Calu3 (cell line): ENCODE data around the gene SPG7. TPM values are rescaled to one million over a fixed set of nuclear protein-coding genes. Genes with fewer than 3 reads are reported as not detected.

Experiments used
- BruUV-seq: library from RNA; stranded (reverse); fragments of 400-500 nt; replicated peaks from 2 replicates; lab custom pipeline; 2021; lab: Mats Ljungman, UMichigan
- CTCF ChIA-PET: fragments of 300-600 bp; sonication (Branson Sonifier 250); formaldehyde crosslinking; loops from one replicate; lab custom pipeline; 2022; ENCODE audit warnings: antibody characterized with exemption; lab: Charles Lee
- DNase-seq: peaks from one replicate; pipeline ENCODE4 v3.0.0; 2022
- H3K27ac Mint-ChIP-seq: one replicate; pipeline ENCODE4 v1.8.0; 2022; ENCODE audit warnings: mixed read lengths; ENCODE audit not compliant: unreplicated experiment
- H3K27me3 Mint-ChIP-seq: one replicate; pipeline ENCODE4 v1.8.0; 2022; ENCODE audit warnings: mixed read lengths; ENCODE audit not compliant: unreplicated experiment
- H3K36me3 Mint-ChIP-seq: one replicate; pipeline ENCODE4 v1.8.0; 2022; ENCODE audit warnings: mild to moderate bottlenecking, moderate library complexity, mixed read lengths; ENCODE audit not compliant: insufficient read depth, unreplicated experiment
- H3K4me1 Mint-ChIP-seq: one replicate; pipeline ENCODE4 v1.8.0; 2022; ENCODE audit warnings: mild to moderate bottlenecking, low read depth, mixed read lengths; ENCODE audit not compliant: unreplicated experiment
- H3K4me3 Mint-ChIP-seq: one replicate; pipeline ENCODE4 v1.8.0; 2022; ENCODE audit warnings: mild to moderate bottlenecking, low read depth, moderate library complexity, mixed read lengths; ENCODE audit not compliant: unreplicated experiment
- H3K9me3 Mint-ChIP-seq: one replicate; pipeline ENCODE4 v1.8.0; 2022; ENCODE audit warnings: low read depth, mixed read lengths; ENCODE audit not compliant: unreplicated experiment
- intact Hi-C: fragments of 100-400 bp; cut with micrococcal nuclease; formaldehyde crosslinking; loops from one replicate; pipeline ENCODE4 v1.10.0; 2022; ENCODE audit not compliant: unreplicated experiment
- total RNA-seq: library from RNA; stranded (reverse); gene quantifications from 2 replicates; pipeline ENCODE4 v1.2.3, GENCODE V29; 2022
- TF ChIP-seq, protein P1 (sequence below): fragments of 200-600 bp; IDR thresholded peaks from one replicate; pipeline ENCODE4 v1.8.0; 2022; ENCODE audit warnings: antibody characterized with exemption; ENCODE audit not compliant: unreplicated experiment

SPG7 gene
- total RNA-seq, 1 experiment from 2014 or later = 174 TPM

DNA sequence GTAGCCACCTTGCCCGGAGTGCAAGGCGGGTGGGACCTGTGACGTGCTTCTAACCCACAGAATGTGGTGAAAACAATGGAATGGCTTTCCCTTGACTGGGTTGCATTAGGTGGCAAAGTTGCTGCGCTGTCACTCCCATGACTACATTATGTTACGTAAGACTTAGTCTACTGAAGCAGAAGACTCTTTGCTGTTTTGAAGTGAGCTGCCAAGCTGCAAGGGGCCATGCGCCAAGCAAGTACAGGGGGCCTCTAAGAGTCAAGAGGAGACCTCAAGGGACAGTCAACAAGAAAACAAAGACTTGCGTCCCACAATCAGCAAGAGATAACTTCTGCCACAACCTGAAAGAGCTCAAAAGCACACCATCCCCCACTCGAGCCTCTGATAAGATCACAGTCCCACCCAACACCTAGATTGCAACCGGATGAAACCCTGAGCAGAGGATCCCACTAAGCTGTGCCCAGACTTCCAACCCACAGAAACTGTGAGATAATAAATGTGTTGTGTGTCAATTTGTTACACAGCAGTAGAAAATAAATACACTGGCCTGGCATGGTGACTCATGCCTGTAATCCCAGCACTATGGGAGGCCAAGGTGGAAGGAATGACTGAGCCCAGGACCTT lies 34.3 kb upstream of the SPG7 start:
- Mint-ChIP-seq H3K36me3 (peaks cover 49% of the 10 kb centered on the region), H3K27me3 (no peaks in the 10 kb centered on the region), H3K4me1 (peaks cover 72% of the 10 kb centered on the region), H3K4me3 (peak overlapping the region; percentile 11), H3K9me3 (no peaks in the 10 kb centered on the region), H3K27ac (no peak overlapping the region)
- intact Hi-C loops = no loop called here
- no TSS peak for BruUV-seq
- DNase-seq = no peak
- CTCF ChIA-PET = interaction anchor here (0.6 to 1.1 kb wide), 2 partner anchors 9 to 24 kb away, joined by 3 to 6 read pairs; no protein-coding TSS in a partner anchor
- TF ChIP-seq, protein P1, sequence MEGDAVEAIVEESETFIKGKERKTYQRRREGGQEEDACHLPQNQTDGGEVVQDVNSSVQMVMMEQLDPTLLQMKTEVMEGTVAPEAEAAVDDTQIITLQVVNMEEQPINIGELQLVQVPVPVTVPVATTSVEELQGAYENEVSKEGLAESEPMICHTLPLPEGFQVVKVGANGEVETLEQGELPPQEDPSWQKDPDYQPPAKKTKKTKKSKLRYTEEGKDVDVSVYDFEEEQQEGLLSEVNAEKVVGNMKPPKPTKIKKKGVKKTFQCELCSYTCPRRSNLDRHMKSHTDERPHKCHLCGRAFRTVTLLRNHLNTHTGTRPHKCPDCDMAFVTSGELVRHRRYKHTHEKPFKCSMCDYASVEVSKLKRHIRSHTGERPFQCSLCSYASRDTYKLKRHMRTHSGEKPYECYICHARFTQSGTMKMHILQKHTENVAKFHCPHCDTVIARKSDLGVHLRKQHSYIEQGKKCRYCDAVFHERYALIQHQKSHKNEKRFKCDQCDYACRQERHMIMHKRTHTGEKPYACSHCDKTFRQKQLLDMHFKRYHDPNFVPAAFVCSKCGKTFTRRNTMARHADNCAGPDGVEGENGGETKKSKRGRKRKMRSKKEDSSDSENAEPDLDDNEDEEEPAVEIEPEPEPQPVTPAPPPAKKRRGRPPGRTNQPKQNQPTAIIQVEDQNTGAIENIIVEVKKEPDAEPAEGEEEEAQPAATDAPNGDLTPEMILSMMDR = no peak

DNA sequence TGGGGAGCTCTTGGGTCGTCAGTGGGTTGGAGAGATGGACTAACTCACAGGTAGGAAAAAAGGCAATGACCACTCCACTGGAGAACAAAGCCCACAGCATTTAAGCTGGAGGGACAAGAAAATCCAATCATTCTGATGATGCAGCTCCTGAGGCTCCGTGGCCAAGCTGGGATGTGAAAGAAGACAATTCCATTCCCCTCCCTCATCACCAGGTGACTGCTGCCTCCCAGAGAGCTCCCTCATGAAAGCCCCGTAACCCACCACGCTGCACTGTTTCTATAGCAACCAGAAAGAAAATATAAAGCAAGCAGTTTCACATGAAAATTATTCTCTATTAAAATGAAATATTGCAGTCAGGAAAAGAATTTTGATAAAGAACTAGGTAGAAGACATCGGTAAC lies 33.1 kb upstream of the SPG7 start:
- no peaks in the 10 kb centered on the region for H3K9me3 Mint-ChIP-seq
- no TSS peak for BruUV-seq
- CTCF ChIA-PET = no interaction called here
- no peaks in the 10 kb centered on the region for H3K27me3 Mint-ChIP-seq
- TF ChIP-seq, protein P1 = no peak
- H3K36me3 Mint-ChIP-seq = peaks cover 40% of the 10 kb centered on the region
- intact Hi-C loops = loop anchor here (5.0 kb wide), 1 partner anchor 33 kb away; no protein-coding TSS in a partner anchor
- DNase-seq = no peak
- peaks cover 77% of the 10 kb centered on the region for H3K4me1 Mint-ChIP-seq
- H3K4me3 Mint-ChIP-seq = no peak overlapping the region
- H3K27ac Mint-ChIP-seq = no peak overlapping the region

DNA sequence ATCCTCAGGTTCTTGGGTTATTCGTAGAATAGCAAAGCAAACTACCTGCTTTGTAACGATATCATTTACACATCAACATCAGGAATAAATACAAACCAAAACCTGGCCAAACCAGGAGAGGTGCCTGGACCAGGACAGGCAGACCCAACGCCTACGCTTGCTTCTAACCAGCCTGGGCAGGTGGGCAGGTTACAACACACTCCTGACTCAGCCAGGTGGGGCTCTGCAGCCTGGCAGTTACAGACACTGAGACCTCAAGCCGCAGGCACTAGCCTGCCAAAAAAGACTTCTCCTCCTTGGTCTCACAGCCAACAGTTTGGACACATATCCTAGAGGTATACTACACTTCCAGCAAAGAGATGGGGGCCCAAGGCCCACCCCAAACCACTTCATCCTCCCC lies 31.8 kb upstream of the SPG7 start:
- Mint-ChIP-seq H3K27me3 (no peaks in the 10 kb centered on the region), H3K27ac (peak overlapping the region; percentile 16), H3K9me3 (no peaks in the 10 kb centered on the region), H3K4me1 (peaks cover 86% of the 10 kb centered on the region), H3K36me3 (peaks cover 39% of the 10 kb centered on the region), H3K4me3 (peak overlapping the region; percentile 17)
- CTCF ChIA-PET = no interaction called here
- peak; percentile 79 for DNase-seq
- no TSS peak for BruUV-seq
- TF ChIP-seq, protein P1 = no peak
- intact Hi-C loops = loop anchor here (5.0 kb wide), 1 partner anchor 34 kb away; no protein-coding TSS in a partner anchor

DNA sequence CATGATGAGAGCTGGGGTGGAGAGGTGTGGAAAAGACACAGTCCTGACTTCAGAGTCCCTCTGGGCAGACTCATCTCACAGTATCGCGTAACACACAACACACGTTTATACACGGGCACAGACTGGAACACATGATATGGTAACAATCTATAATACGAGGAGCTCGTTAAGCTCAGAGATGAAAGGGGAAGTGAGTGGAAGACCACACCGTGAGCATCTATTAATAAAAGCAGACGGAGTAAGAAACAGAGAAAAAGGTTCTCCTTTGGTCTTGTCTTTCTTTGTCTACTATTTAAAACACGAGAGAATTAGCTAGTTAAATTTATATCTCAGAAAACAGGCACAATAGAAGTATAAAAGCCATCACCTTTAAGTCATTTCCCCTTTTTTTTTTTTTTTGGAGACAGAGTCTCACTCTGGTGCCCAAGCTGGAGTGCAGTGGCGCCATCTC lies 31.4 kb upstream of the SPG7 start:
- Mint-ChIP-seq H3K27ac (peak overlapping the region; percentile 16), H3K27me3 (no peaks in the 10 kb centered on the region), H3K36me3 (peaks cover 37% of the 10 kb centered on the region), H3K4me1 (peaks cover 86% of the 10 kb centered on the region), H3K9me3 (no peaks in the 10 kb centered on the region), H3K4me3 (peak overlapping the region; percentile 17)
- intact Hi-C loops = loop anchor here (5.0 kb wide), 1 partner anchor 35 kb away; no protein-coding TSS in a partner anchor
- TF ChIP-seq, protein P1 = no peak
- no TSS peak for BruUV-seq
- DNase-seq = no peak
- CTCF ChIA-PET = no interaction called here
